GM19240 (cell line): ENCODE data around the gene PALLD.

ENCODE experiments used
- DNase-seq: peaks from one replicate; pipeline ENCODE4 v3.0.0; 2011; ENCODE audit warnings: low spot score; ENCODE audit not compliant: insufficient read length

The PALLD gene

DNA sequence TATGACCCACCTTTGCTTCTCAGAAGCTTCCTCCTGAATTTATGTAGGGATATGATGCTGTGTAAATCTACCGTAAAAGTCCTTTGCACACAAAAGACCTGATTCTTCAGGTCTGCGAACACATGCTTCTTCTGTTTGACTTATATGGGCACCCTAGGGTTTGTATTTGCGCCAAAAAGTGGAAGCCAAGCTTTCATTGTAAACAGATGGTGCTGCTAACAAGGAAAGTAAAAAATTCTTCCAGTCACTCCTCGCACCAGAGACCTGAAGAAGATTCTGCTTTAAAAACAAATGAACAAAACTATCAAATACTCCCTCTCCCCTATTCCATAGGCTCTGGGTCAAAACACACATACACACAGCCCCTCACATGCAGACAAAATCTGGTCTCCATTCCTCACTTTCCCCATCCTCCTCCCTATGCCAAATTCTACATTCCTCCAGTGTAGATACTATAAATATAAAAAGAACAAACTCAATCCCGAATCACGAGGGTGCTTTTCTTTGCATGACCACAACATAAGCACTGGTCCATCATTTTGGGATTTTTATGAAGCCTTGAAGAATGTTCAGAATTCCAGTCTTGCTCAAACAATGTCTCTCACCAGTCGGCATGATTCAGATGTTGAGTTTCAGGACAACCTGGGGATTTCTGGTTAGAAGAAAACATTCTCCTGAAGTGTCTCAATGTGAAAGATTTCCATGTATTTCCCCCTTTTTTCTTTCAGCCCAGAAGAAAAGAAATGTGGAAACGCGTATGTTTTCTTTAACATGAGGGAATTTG, 125.1 kb downstream of the PALLD start:
- no peak for DNase-seq

- DNase-seq: no peak
Measured at GRCh38 chr4:168622600-168622999, 125.7 kb downstream of the PALLD start.

GRCh38 chr4:168623011-168623410, 126.2 kb downstream of the PALLD start:
- DNase-seq: no peak

GRCh38 chr4:168623484-168623883, 126.6 kb downstream of the PALLD start:
- DNase-seq: no peak

- DNase-seq: no peak
Measured at GRCh38 chr4:168628251-168628650, 131.4 kb downstream of the PALLD start.

GRCh38 chr4:168629566-168629965, 132.7 kb downstream of the PALLD start:
- no peak for DNase-seq

DNA sequence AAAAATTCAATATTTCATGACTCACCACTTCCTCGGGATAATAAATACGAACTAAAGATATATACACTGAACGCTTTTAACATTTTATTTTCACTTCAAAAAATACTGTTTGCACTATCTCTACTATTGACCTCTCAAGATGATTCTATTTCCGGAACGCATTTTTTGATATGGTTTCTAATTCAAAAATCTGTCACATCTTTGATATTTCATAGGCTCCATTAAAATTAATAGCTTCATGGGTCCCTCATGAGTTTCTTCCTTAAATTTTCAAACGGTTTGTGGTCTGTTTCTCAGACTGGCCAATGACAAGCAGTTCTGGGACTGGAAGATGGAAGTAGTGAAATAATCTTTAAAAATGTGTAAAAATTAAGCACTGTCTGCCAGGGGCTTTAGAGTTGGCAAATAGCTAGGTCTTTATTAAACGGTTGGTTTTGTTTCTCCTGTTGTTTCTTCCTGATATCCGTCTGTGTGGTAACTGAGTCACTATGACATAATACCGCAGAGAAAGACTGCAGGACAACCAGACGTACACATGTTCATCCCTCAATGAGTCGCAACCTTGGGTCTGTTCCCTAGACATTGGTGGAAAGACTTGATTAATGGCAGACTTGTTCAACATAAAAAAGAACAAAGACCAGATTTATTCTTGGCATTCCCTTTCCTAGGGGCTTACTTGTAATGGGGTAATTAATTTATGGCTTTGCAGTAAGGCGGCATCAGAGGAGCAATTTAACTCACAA, 133.8 kb downstream of the PALLD start:
- DNase-seq: no peak

- DNase-seq: no peak
Measured at GRCh38 chr4:168631241-168632162, 134.7 kb downstream of the PALLD start.

GRCh38 chr4:168632301-168632725, 135.5 kb downstream of the PALLD start:
- DNase-seq: no peak

DNA sequence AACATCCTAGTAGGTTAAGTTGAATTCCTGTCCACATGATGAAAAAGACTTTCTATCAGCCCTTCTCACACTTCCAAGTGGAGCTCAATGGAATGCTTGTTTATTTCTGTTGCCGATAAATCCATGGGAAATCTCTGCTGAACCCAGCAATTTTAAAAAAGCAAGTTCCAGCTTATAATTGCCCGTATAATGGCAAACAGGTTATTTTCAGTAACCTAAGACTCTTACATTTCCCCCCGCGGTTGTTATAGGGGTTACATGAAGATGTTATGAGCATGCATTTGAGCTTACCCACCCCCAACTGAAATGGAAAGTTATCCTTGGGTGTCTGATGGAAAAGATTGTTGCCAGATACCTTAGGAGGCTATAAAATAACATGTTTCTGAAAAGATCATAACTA, 136.2 kb downstream of the PALLD start:
- DNase-seq: no peak

GRCh38 chr4:168633496-168633895, 136.6 kb downstream of the PALLD start:
- DNase-seq: no peak

DNA sequence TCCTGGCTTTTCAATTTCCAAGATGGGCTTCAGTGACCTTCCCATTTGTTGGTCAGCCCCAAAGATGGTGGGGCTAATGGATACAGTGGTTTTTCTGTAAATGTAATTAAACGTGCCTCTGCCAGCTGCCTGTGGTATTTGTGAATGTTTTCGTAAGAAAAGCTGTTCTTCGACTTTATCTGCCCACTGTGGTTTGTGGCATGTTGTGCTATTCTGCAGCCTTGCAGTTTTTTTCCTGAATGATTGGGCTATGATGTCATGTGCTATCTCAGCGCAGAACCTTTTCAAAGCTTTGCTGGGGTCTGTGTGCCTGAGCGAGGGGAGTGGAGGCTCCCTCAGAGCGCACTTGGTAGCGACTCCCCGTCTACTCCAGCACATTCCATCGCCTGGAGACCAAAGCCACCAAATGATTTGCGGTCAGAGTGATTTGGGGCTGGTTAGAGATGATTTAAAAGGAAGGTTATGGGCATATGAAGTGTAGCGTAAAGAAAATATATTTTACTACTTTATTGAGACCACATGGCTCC, 137.5 kb downstream of the PALLD start:
- no peak for DNase-seq

GRCh38 chr4:168636040-168636439, 139.2 kb downstream of the PALLD start:
- DNase-seq: no peak

DNA sequence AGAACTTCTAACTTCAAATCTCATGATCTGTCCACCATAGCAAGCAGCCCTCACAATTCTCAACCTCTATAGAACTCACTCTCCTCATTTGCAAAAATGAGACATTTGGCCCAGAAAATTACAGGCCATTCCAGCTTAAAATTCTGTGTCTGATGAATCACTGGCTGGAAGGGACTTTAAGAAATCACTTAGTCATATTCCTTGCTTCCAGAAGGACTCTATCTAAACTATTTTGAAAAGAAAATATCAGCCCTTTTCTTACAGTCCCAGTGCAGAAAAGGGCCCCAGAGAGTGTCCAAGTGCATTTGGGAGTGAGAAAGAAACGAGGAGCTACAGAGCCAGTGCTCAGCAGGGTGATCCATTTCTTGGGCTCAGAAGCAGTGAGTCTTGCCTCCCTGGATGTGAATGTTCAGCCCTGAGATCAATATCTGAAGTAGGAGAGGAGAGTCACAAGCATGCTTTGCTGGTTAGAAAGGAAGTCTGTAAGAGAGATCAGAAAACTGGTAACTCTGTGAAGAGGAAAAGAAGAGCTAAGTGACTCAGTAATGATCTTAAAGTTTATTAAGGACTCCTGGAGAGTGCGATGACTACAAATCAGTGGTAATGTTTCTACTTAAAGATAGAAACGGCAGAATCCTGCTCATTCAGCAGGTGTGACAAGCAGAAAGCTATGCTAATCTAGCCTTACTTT, 139.8 kb downstream of the PALLD start:
- DNase-seq: no peak

- no peak for DNase-seq
Measured at GRCh38 chr4:168637872-168638756, 141.3 kb downstream of the PALLD start.

GRCh38 chr4:168639914-168640313, 143.1 kb downstream of the PALLD start:
- DNase-seq: no peak

GRCh38 chr4:168641811-168642140, 144.9 kb downstream of the PALLD start:
- DNase-seq: no peak

DNA sequence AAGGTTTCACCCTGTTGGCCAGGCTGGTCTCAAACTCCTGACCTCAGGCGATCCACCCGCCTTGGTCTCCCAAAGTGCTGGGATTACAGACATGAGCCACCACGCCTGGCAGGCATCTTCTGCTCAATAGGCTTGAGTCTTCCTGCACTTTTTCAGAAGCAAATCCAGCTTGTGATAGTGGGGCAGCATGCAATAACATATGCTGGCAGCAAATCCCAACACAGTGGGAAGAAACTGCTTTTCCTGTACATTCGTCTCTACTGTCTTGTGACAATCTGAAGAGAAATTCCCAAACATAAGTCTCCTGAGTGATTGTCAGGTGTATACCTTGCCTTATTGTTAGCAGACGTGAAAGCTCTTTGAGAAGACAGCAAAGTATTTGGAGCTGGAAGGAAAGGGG, 145.7 kb downstream of the PALLD start:
- no peak for DNase-seq

- DNase-seq: no peak
Measured at GRCh38 chr4:168643111-168643795, 146.4 kb downstream of the PALLD start.

- DNase-seq: no peak
Measured at GRCh38 chr4:168643796-168644159, 146.9 kb downstream of the PALLD start.
